GM19025 (cell line): ENCODE data around the gene MTOR.
"Not testable (repeated sequence)": the region's sequence is repeated elsewhere in the genome, so short reads cannot be mapped to it uniquely, and the experiment has no call there.

ENCODE experiments used
- ATAC-seq: cut with Tn5 transposase; IDR thresholded peaks from one replicate; pipeline ENCODE4 v1.9.1; 2021; ENCODE audit warnings: mild to moderate bottlenecking, low read depth, moderate library complexity; ENCODE audit not compliant: unreplicated experiment

The MTOR gene

GRCh38 chr1:11187931-11188330 lies 74.4 kb downstream of the MTOR start:
- no peak for ATAC-seq

GRCh38 chr1:11187494-11187893 lies 74.9 kb downstream of the MTOR start:
- ATAC-seq, result no peak

- no peak for ATAC-seq
Observed at GRCh38 chr1:11187000-11187399, 75.4 kb downstream of the MTOR start.

GRCh38 chr1:11184973-11185372 lies 77.4 kb downstream of the MTOR start:
- no peak for ATAC-seq

GRCh38 chr1:11182884-11183283 lies 79.5 kb downstream of the MTOR start:
- no peak for ATAC-seq

GRCh38 chr1:11180342-11180744 lies 82.0 kb downstream of the MTOR start:
- no peak for ATAC-seq

GRCh38 chr1:11179749-11180148 lies 82.6 kb downstream of the MTOR start:
- ATAC-seq, result not testable (repeated sequence)

- ATAC-seq, result no peak
Observed at GRCh38 chr1:11179125-11179524, 83.2 kb downstream of the MTOR start.

- no peak for ATAC-seq
Observed at GRCh38 chr1:11178021-11179015, 84.0 kb downstream of the MTOR start.

GRCh38 chr1:11176081-11176706 lies 86.2 kb downstream of the MTOR start:
- no peak for ATAC-seq

GRCh38 chr1:11175461-11175860 lies 86.9 kb downstream of the MTOR start:
- ATAC-seq, result no peak

- no peak for ATAC-seq
Observed at GRCh38 chr1:11174261-11174942, 87.9 kb downstream of the MTOR start.

- ATAC-seq, result no peak
Observed at GRCh38 chr1:11170102-11170501, 92.2 kb downstream of the MTOR start.

- ATAC-seq, result no peak
Observed at GRCh38 chr1:11169202-11169601, 93.1 kb downstream of the MTOR start.

GRCh38 chr1:11168731-11169130 lies 93.6 kb downstream of the MTOR start:
- ATAC-seq, result no peak

GRCh38 chr1:11166744-11167143 lies 95.6 kb downstream of the MTOR start:
- not testable (repeated sequence) for ATAC-seq

- not testable (repeated sequence) for ATAC-seq
Observed at GRCh38 chr1:11162752-11163151, 99.6 kb downstream of the MTOR start.

GRCh38 chr1:11158720-11159321 lies 103.5 kb downstream of the MTOR start:
- ATAC-seq, result no peak

- no peak for ATAC-seq
Observed at GRCh38 chr1:11158291-11158690, 104.1 kb downstream of the MTOR start.

- no peak for ATAC-seq
Observed at GRCh38 chr1:11157867-11158266, 104.5 kb downstream of the MTOR start.

- ATAC-seq, result no peak
Observed at GRCh38 chr1:11157394-11157793, 105.0 kb downstream of the MTOR start.
